ENCODE results near the gene CD4. TPM values are rescaled to one million over a fixed set of nuclear protein-coding genes. Genes with fewer than 3 reads are reported as not detected.

CD4 gene
- total RNA-seq, 2 experiments from 2014 or later = 206 to 211 TPM

- Mint-ChIP-seq H3K9me3 (ENCODE audit: low read depth) (no peaks in the 10 kb centered on the region), H3K27me3 (no peaks in the 10 kb centered on the region), H3K4me3 (no peak overlapping the region), H3K36me3 (ENCODE audit: low read depth) (peaks cover 37% of the 10 kb centered on the region), H3K27ac (no peak overlapping the region), H3K4me1 (peaks cover 7% of the 10 kb centered on the region)
- DNase-seq (no peak), ATAC-seq (no peak)
- intact Hi-C loops (cut with DNase I, micrococcal nuclease) = no loop called here
- ChIA-PET CTCF (interaction anchor here (1.0 kb wide), 1 partner anchor 18 kb away, joined by 3 read pairs; no protein-coding TSS in a partner anchor), POLR2A (no interaction called here)
Observed at GRCh38 chr12:6846316-6846869, 57.1 kb downstream of the CD4 start.

- H3K4me3 Mint-ChIP-seq = no peak overlapping the region
- POLR2A ChIA-PET = no interaction called here
- no peak for ATAC-seq
- DNase-seq = no peak
- H3K9me3 Mint-ChIP-seq (ENCODE audit: low read depth) = no peaks in the 10 kb centered on the region
- peaks cover 7% of the 10 kb centered on the region for H3K4me1 Mint-ChIP-seq
- intact Hi-C loops (cut with DNase I, micrococcal nuclease) = no loop called here
- peak overlapping the region; percentile 66 for H3K27ac Mint-ChIP-seq
- CTCF ChIA-PET = interaction anchor here (0.7 to 2.7 kb wide), 3 partner anchors 11 to 93 kb away, joined by 3 to 11 read pairs (median 8); partner anchors contain the start of gene MLF2
- no peaks in the 10 kb centered on the region for H3K27me3 Mint-ChIP-seq
- H3K36me3 Mint-ChIP-seq (ENCODE audit: low read depth) = peaks cover 37% of the 10 kb centered on the region
Observed at GRCh38 chr12:6847676-6848075, 58.3 kb downstream of the CD4 start.

- CTCF ChIA-PET = interaction anchor here (0.6 to 3.0 kb wide), 6 partner anchors 14 to 159 kb away, joined by 3 to 27 read pairs (median 6); partner anchors contain the start of genes MLF2 and P3H3
- POLR2A ChIA-PET = no interaction called here
- Mint-ChIP-seq H3K27me3 (no peaks in the 10 kb centered on the region), H3K36me3 (ENCODE audit: low read depth) (peaks cover 45% of the 10 kb centered on the region), H3K9me3 (ENCODE audit: low read depth) (no peaks in the 10 kb centered on the region), H3K27ac (peak overlapping the region; percentile 61), H3K4me3 (peak overlapping the region; percentile 93), H3K4me1 (peaks cover 21% of the 10 kb centered on the region)
- ATAC-seq (no peak), DNase-seq (no peak)
- intact Hi-C loops (cut with DNase I, micrococcal nuclease) = no loop called here
Observed at GRCh38 chr12:6849427-6849826, 60.1 kb downstream of the CD4 start.

- Mint-ChIP-seq H3K36me3 (ENCODE audit: low read depth) (peaks cover 47% of the 10 kb centered on the region), H3K27ac (peak overlapping the region; percentile 99), H3K9me3 (ENCODE audit: low read depth) (no peaks in the 10 kb centered on the region), H3K4me3 (peak overlapping the region; percentile 93), H3K27me3 (no peaks in the 10 kb centered on the region), H3K4me1 (peaks cover 21% of the 10 kb centered on the region)
- ATAC-seq (no peak), DNase-seq (no peak)
- intact Hi-C loops (cut with DNase I, micrococcal nuclease) = loop anchor here (5.0 kb wide), 2 partner anchors 87 to 293 kb away; partner anchors contain the start of gene IFFO1 (in 1 of the 2)
- ChIA-PET CTCF (interaction anchor here (0.6 to 3.0 kb wide), 8 partner anchors 9 to 286 kb away, joined by 3 to 27 read pairs (median 6); no protein-coding TSS in a partner anchor), POLR2A (no interaction called here)
Observed at GRCh38 chr12:6849976-6850560, 60.7 kb downstream of the CD4 start.

- H3K4me3 Mint-ChIP-seq = peak overlapping the region; percentile 93
- DNase-seq = no peak
- no peak for ATAC-seq
- intact Hi-C loops (cut with DNase I, micrococcal nuclease) = loop anchor here (1.0 to 5.0 kb wide), 3 partner anchors 23 to 293 kb away; partner anchors contain the start of genes IFFO1 (in 1 of the 2) and SPSB2 (in 1 of the 2)
- ChIA-PET POLR2A (interaction anchor here (0.9 to 4.2 kb wide), 8 partner anchors 10 to 317 kb away, joined by 3 to 65 read pairs (median 19); partner anchors contain the start of genes C12orf57, CD4, GAPDH and RNU7-1), CTCF (interaction anchor here (0.5 to 4.0 kb wide), 23 partner anchors 10 to 312 kb away, joined by 3 to 51 read pairs (median 4); partner anchors contain the start of genes COPS7A, SPSB2, TPI1 and ZNF384)
- peaks cover 21% of the 10 kb centered on the region for H3K4me1 Mint-ChIP-seq
- no peaks in the 10 kb centered on the region for H3K27me3 Mint-ChIP-seq
- peaks cover 50% of the 10 kb centered on the region for H3K36me3 Mint-ChIP-seq (ENCODE audit: low read depth)
- no peaks in the 10 kb centered on the region for H3K9me3 Mint-ChIP-seq (ENCODE audit: low read depth)
- peak overlapping the region; percentile 99 for H3K27ac Mint-ChIP-seq
Observed at GRCh38 chr12:6850796-6851152, 61.4 kb downstream of the CD4 start.

- peak; percentile 97 for DNase-seq
- POLR2A ChIA-PET = interaction anchor here (0.6 to 4.2 kb wide), 19 partner anchors 10 to 381 kb away, joined by 3 to 65 read pairs (median 3); partner anchors contain the start of genes C12orf57, CD4, COPS7A and GAPDH
- CTCF ChIA-PET = interaction anchor here (0.5 to 4.0 kb wide), 33 partner anchors 10 to 312 kb away, joined by 3 to 51 read pairs (median 4); partner anchors contain the start of genes COPS7A, MLF2, SPSB2 and TPI1
Observed at GRCh38 chr12:6851153-6851920, 62.0 kb downstream of the CD4 start, which contains the start of gene CDCA3. CDCA3 (minus strand) TSS chr12:6851286; CDS start chr12:6850952, 334 bp downstream.

GRCh38 chr12:6851921-6852650, 62.8 kb downstream of the CD4 start, which contains the start of gene USP5:
USP5 (plus strand) TSS chr12:6852150; CDS start chr12:6852180, 30 bp downstream.
- peak; percentile 80 for ATAC-seq
- Mint-ChIP-seq H3K4me3 (peak within 1 kb of the TSS; percentile 93), H3K36me3 (ENCODE audit: low read depth) (peaks cover 53% of the 10 kb centered on the region), H3K27me3 (no peaks in the 10 kb centered on the region), H3K4me1 (peaks cover 21% of the 10 kb centered on the region), H3K9me3 (ENCODE audit: low read depth) (no peaks in the 10 kb centered on the region), H3K27ac (peak within 1 kb of the TSS; percentile 99)
- peak; percentile 99 for DNase-seq
- CTCF ChIA-PET = interaction anchor here (0.6 to 4.0 kb wide), 30 partner anchors 10 to 313 kb away, joined by 3 to 51 read pairs (median 4); partner anchors contain the start of genes COPS7A, MLF2, SPSB2 and TPI1
- intact Hi-C loops (cut with DNase I, micrococcal nuclease) = loop anchor here (1.0 to 5.0 kb wide), 18 partner anchors 15 to 359 kb away; partner anchors contain the start of genes COPS7A (in 2 of the 2), EMG1 (in 2 of the 2), ING4 (in 2 of the 2) and LRRC23 (in 2 of the 2)
- POLR2A ChIA-PET = interaction anchor here (0.6 to 4.2 kb wide), 19 partner anchors 9 to 382 kb away, joined by 3 to 65 read pairs (median 4); partner anchors contain the start of genes C12orf57, COPS7A, GAPDH and GNB3

More at GRCh38 chr12:6851153-6851920, 62.0 kb downstream of the CD4 start, which contains the start of gene CDCA3:
- intact Hi-C loops (cut with DNase I, micrococcal nuclease) = loop anchor here (1.0 to 5.0 kb wide), 3 partner anchors 22 to 294 kb away; partner anchors contain the start of genes IFFO1 (in 1 of the 2) and SPSB2 (in 1 of the 2)
- no peaks in the 10 kb centered on the region for H3K9me3 Mint-ChIP-seq (ENCODE audit: low read depth)
- no peaks in the 10 kb centered on the region for H3K27me3 Mint-ChIP-seq
- ATAC-seq = peak; percentile 60
- H3K4me3 Mint-ChIP-seq = peak within 1 kb of the TSS; percentile 93
- H3K4me1 Mint-ChIP-seq = peaks cover 21% of the 10 kb centered on the region
- H3K27ac Mint-ChIP-seq = peak within 1 kb of the TSS; percentile 99
- peaks cover 50% of the 10 kb centered on the region for H3K36me3 Mint-ChIP-seq (ENCODE audit: low read depth)

GRCh38 chr12:6852651-6853354, 63.5 kb downstream of the CD4 start:
- DNase-seq = peak; percentile 88
- peak overlapping the region; percentile 99 for H3K27ac Mint-ChIP-seq
- H3K9me3 Mint-ChIP-seq (ENCODE audit: low read depth) = no peaks in the 10 kb centered on the region
- peaks cover 21% of the 10 kb centered on the region for H3K4me1 Mint-ChIP-seq
- ATAC-seq = peak; percentile 14
- peaks cover 53% of the 10 kb centered on the region for H3K36me3 Mint-ChIP-seq (ENCODE audit: low read depth)
- CTCF ChIA-PET = interaction anchor here (0.7 to 4.0 kb wide), 16 partner anchors 10 to 314 kb away, joined by 3 to 51 read pairs (median 4); partner anchors contain the start of genes COPS7A, SPSB2 and TPI1
- intact Hi-C loops (cut with DNase I, micrococcal nuclease) = loop anchor here (1.0 to 5.0 kb wide), 18 partner anchors 14 to 360 kb away; partner anchors contain the start of genes COPS7A (in 2 of the 2), EMG1 (in 2 of the 2), ING4 (in 2 of the 2) and LRRC23 (in 2 of the 2)
- peak overlapping the region; percentile 93 for H3K4me3 Mint-ChIP-seq
- POLR2A ChIA-PET = interaction anchor here (0.5 to 4.2 kb wide), 19 partner anchors 8 to 360 kb away, joined by 3 to 65 read pairs (median 6); partner anchors contain the start of genes C12orf57, COPS7A, GAPDH and GNB3
- no peaks in the 10 kb centered on the region for H3K27me3 Mint-ChIP-seq

GRCh38 chr12:6853626-6854025, 64.3 kb downstream of the CD4 start:
- Mint-ChIP-seq H3K27me3 (no peaks in the 10 kb centered on the region), H3K9me3 (ENCODE audit: low read depth) (no peaks in the 10 kb centered on the region), H3K27ac (peak overlapping the region; percentile 99), H3K36me3 (ENCODE audit: low read depth) (peaks cover 56% of the 10 kb centered on the region), H3K4me3 (peak overlapping the region; percentile 93), H3K4me1 (peaks cover 21% of the 10 kb centered on the region)
- intact Hi-C loops (cut with DNase I, micrococcal nuclease) = loop anchor here (1.0 to 5.0 kb wide), 4 partner anchors 14 to 296 kb away; partner anchors contain the start of genes IFFO1 (in 1 of the 2) and TPI1 (in 1 of the 2)
- ChIA-PET POLR2A (interaction anchor here (0.6 to 4.2 kb wide), 9 partner anchors 9 to 360 kb away, joined by 3 to 65 read pairs (median 11); partner anchors contain the start of genes C12orf57, COPS7A, MRPL51 and RNU7-1), CTCF (interaction anchor here (0.6 to 4.0 kb wide), 12 partner anchors 11 to 283 kb away, joined by 3 to 51 read pairs (median 4); partner anchors contain the start of genes MLF2, SPSB2 and TPI1)
- no peak for ATAC-seq
- no peak for DNase-seq
